LNCaP clone FGC (cell line): ENCODE data around the gene TBCK.
A peak's percentile ranks its signal among the peaks of the same experiment; 100 is the strongest.

Source experiments
- DNase-seq: peaks from one replicate; pipeline ENCODE4 v3.0.0-alpha.2; 2011; ENCODE audit warnings: low read depth
- H3K4me3 ChIP-seq: 2 replicates; pipeline ENCODE4 v1.5.1; 2011; ENCODE audit warnings: mild to moderate bottlenecking, low read depth, low read length, control low read depth
- CTCF ChIP-seq: IDR thresholded peaks from 2 replicates; pipeline ENCODE4 v1.5.1; 2012; ENCODE audit warnings: mild to moderate bottlenecking; ENCODE audit not compliant: control insufficient read depth, insufficient read depth; ENCODE audit errors: extremely low read depth

TBCK gene

DNA sequence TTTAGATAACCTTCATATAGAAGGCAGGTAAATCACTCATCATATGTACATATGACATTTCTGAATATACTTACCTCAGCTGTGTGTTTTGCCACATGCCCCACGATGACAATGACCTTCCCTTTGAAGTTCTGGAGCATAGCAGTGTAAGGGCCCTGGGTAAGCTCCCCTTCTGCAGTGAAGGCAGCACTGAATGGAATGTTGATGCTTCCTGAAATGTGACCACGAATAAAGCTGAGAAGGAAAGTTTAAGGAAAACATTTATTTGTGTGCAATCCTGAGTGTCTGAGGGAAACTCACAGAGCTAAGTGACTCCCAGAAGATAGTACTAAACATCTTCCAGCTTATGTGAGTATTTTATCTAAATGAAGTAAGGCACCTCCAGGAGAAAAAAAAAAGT lies 220.6 kb downstream of the TBCK start:
- H3K4me3 ChIP-seq, result no peak overlapping the region
- no peak for DNase-seq
- no peak for TF ChIP-seq CTCF

- no peak for DNase-seq
- H3K4me3 ChIP-seq, result no peak overlapping the region
- TF ChIP-seq CTCF, result no peak
Observed at GRCh38 chr4:106092361-106093040, 223.5 kb downstream of the TBCK start.

- DNase-seq, result no peak
- H3K4me3 ChIP-seq, result no peak overlapping the region
- no peak for TF ChIP-seq CTCF
Observed at GRCh38 chr4:106090826-106091225, 225.2 kb downstream of the TBCK start.

DNA sequence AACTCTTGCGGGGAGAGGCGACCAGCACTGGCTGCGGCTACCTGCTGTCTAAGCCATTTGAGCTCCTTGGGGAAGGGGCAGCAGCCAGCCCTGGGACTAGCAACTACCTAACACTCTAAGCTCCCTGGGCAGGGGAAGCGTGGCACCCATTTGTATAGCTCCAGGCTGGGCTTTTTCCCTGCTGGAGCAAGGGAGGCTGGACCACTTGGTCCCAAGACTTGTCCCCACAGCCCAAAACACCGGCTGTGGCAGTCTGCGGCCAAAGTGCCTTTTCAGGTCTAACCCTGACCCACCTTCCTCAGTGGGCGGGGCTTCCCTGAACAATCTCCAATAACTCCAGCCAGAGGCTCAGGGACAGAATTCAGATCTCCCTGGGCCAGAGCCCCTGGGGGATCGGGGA lies 232.9 kb downstream of the TBCK start:
- DNase-seq, result no peak
- no peak overlapping the region for H3K4me3 ChIP-seq
- no peak for TF ChIP-seq CTCF

DNA sequence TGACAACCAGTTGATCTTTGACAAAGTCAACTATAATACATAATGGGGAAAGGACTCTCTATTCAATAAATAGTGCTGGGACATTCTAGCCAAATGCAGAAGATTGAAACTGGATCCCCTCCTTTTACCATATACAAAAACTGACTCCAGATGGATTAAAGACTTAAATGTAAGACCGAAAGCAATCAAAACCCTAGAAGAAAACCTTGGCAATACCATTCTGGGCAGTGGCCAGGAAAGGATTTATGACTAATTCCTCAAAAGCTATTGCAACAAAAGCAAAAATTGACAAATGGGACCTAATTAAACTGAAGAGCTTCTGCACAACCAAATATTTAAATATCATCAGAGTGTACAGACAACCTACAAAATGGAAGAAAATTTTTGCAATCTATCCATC lies 235.6 kb downstream of the TBCK start:
- DNase-seq, result no peak
- no peak overlapping the region for H3K4me3 ChIP-seq
- no peak for TF ChIP-seq CTCF

- TF ChIP-seq CTCF, result no peak
- no peak for DNase-seq
- no peak overlapping the region for H3K4me3 ChIP-seq
Observed at GRCh38 chr4:106079616-106080015, 236.4 kb downstream of the TBCK start.

DNA sequence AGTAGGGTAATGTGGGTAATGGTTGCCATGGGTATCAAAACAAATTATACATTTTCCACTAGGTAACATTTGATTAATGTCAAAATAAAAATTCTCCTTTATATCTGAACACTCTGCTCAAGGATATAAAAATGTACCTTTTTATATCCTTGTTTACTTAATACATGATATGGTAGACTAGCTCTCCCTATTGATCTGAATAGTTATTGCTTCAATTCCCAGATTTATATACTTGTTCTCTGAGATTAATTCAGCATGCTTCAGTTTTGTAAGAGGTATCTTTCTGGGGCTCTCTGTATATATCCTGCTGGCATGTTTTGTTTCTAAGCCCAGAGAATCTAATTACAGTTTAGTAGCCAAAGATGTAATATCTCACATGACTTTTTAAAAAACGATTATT lies 251.0 kb downstream of the TBCK start:
- no peak overlapping the region for H3K4me3 ChIP-seq
- peak; percentile 43 for TF ChIP-seq CTCF
- no peak for DNase-seq
